GM23338 (cell line): Measurements from ENCODE around the gene SLC29A4. TPM values are rescaled to one million over a fixed set of nuclear protein-coding genes. Genes with fewer than 3 reads are reported as not detected.
A peak's percentile ranks its signal among the peaks of the same experiment; 100 is the strongest.

Source experiments
- ATAC-seq: fragments of 200-7000 bp; cut with Tn5 transposase; 3 replicates; pipeline ENCODE4 v1.9.1; 2020
- DNase-seq: peaks from one replicate; pipeline ENCODE4 v3.0.0-alpha.2; 2015; ENCODE audit warnings: low spot score
- H2AFZ ChIP-seq: fragments of 200-600 bp; sonication (generic); 2 replicates; pipeline ENCODE4 v1.8.0; 2016; ENCODE audit warnings: antibody characterized with exemption, mild to moderate bottlenecking, moderate library complexity
- H3F3A ChIP-seq: fragments of 200-600 bp; sonication (generic); replicated peaks from 2 replicates; pipeline ENCODE4 v1.8.0; 2017; ENCODE audit warnings: antibody characterized with exemption, mixed run types, low read depth
- H3K27ac ChIP-seq: fragments of 200-600 bp; sonication (generic); 2 replicates; pipeline ENCODE4 v1.6.1; 2016; ENCODE audit warnings: low read depth
- H3K27me3 ChIP-seq: fragments of 200-600 bp; sonication (generic); 2 replicates; pipeline ENCODE4 v1.8.0; 2016; ENCODE audit warnings: mild to moderate bottlenecking, mixed run types, moderate library complexity; ENCODE audit not compliant: insufficient read depth
- H3K36me3 ChIP-seq: fragments of 200-600 bp; sonication (generic); 2 replicates; pipeline ENCODE4 v1.8.0; 2016; ENCODE audit warnings: mild to moderate bottlenecking; ENCODE audit not compliant: insufficient read depth
- H3K4me1 ChIP-seq: fragments of 200-600 bp; sonication (generic); 2 replicates; pipeline ENCODE4 v1.8.0; 2016; ENCODE audit warnings: mild to moderate bottlenecking, moderate library complexity; ENCODE audit not compliant: insufficient read depth
- H3K4me2 ChIP-seq: fragments of 200-600 bp; sonication (generic); 2 replicates; pipeline ENCODE4 v1.7.1; 2017; ENCODE audit warnings: mixed run types
- H3K4me3 ChIP-seq: fragments of 200-600 bp; sonication (generic); 2 replicates; pipeline ENCODE4 v1.6.1; 2016; ENCODE audit warnings: mixed run types
- H3K79me2 ChIP-seq: fragments of 200-600 bp; sonication (generic); replicated peaks from 2 replicates; pipeline ENCODE4 v1.8.0; 2017; ENCODE audit warnings: mild to moderate bottlenecking; ENCODE audit not compliant: insufficient read depth
- H3K9me2 ChIP-seq: fragments of 200-600 bp; sonication (generic); 2 replicates; pipeline ENCODE4 v1.8.0; 2017; ENCODE audit not compliant: insufficient read depth
- H4K20me1 ChIP-seq: fragments of 200-600 bp; sonication (generic); replicated peaks from 2 replicates; pipeline ENCODE4 v1.8.0; 2017; ENCODE audit warnings: mild to moderate bottlenecking; ENCODE audit not compliant: insufficient read depth
- H3K27ac Mint-ChIP-seq: 2 replicates; pipeline ENCODE4 v1.8.0; 2020; ENCODE audit warnings: inconsistent platforms, mild to moderate bottlenecking, moderate library complexity, mixed read lengths
- H3K27me3 Mint-ChIP-seq: 3 replicates; pipeline ENCODE4 v1.8.0; 2022; ENCODE audit warnings: low read depth, mild to moderate bottlenecking, moderate library complexity, mixed read lengths, inconsistent platforms; ENCODE audit not compliant: insufficient read depth, poor library complexity
- H3K36me3 Mint-ChIP-seq: 3 replicates; pipeline ENCODE4 v1.8.0; 2021; ENCODE audit warnings: low read depth, mild to moderate bottlenecking, inconsistent platforms, moderate library complexity, mixed read lengths
- H3K4me1 Mint-ChIP-seq: 3 replicates; pipeline ENCODE4 v1.8.0; 2020; ENCODE audit warnings: mild to moderate bottlenecking, inconsistent platforms, mixed read lengths
- H3K4me3 Mint-ChIP-seq: 3 replicates; pipeline ENCODE4 v1.8.0; 2021; ENCODE audit warnings: moderate library complexity, mild to moderate bottlenecking, inconsistent platforms, mixed read lengths
- H3K9me3 Mint-ChIP-seq: 3 replicates; pipeline ENCODE4 v1.8.0; 2020; ENCODE audit warnings: moderate library complexity, mild to moderate bottlenecking, inconsistent platforms, mixed read lengths
- CREB1 ChIP-seq: fragments of 250-450 bp; sonication (Bioruptor Pico); IDR thresholded peaks from 2 replicates; pipeline ENCODE4 v1.5.0; 2020; ENCODE audit warnings: low read depth, mild to moderate bottlenecking, moderate library complexity
- CTCF ChIP-seq, 2 experiments: fragments of 200-600 bp in 1 of 2; sonication (generic) in 1 of 2; conservative IDR thresholded peaks; 2 replicates each; pipeline versions ENCODE4 v1.5.1 to v1.6.1; 2016 to 2017; ENCODE audit warnings: antibody characterized with exemption in 2 of 2, low read depth in 2 of 2, mild to moderate bottlenecking in 2 of 2, moderate library complexity in 1 of 2
- ETS1 ChIP-seq: IDR thresholded peaks from 2 replicates; pipeline ENCODE4 v1.6.1; 2016; ENCODE audit warnings: antibody characterized with exemption
- EZH2 ChIP-seq: fragments of 200-600 bp; sonication (generic); IDR thresholded peaks from one replicate; pipeline ENCODE4 v1.8.0; 2017; ENCODE audit warnings: antibody characterized with exemption, mild to moderate bottlenecking, low read depth; ENCODE audit not compliant: unreplicated experiment
- EZH2phosphoT487 ChIP-seq: fragments of 200-600 bp; sonication (generic); IDR thresholded peaks from one replicate; pipeline ENCODE4 v1.8.1; 2018; ENCODE audit warnings: antibody characterized with exemption; ENCODE audit not compliant: unreplicated experiment
- JUNB ChIP-seq: IDR thresholded peaks from one replicate; pipeline ENCODE4 v1.6.1; 2016; ENCODE audit warnings: antibody characterized with exemption; ENCODE audit not compliant: unreplicated experiment
- NANOG ChIP-seq: IDR thresholded peaks from 2 replicates; pipeline ENCODE4 v1.6.1; 2016; ENCODE audit warnings: antibody characterized with exemption, borderline replicate concordance
- POLR2AphosphoS5 ChIP-seq: IDR thresholded peaks from 2 replicates; pipeline ENCODE4 v1.6.1; 2016; ENCODE audit warnings: antibody characterized with exemption, low read depth
- STAT1 ChIP-seq: IDR thresholded peaks from one replicate; pipeline ENCODE4 v1.6.1; 2016; ENCODE audit warnings: antibody characterized with exemption; ENCODE audit not compliant: unreplicated experiment
- ZNF331 ChIP-seq: fragments of 250-450 bp; sonication (Bioruptor Pico); IDR thresholded peaks from 2 replicates; pipeline ENCODE4 v1.5.0; 2020; ENCODE audit warnings: low read depth, mild to moderate bottlenecking, moderate library complexity
- ZNF462 ChIP-seq: fragments of 250-450 bp; sonication (Bioruptor Pico); IDR thresholded peaks from 2 replicates; pipeline ENCODE4 v1.5.0; 2020; ENCODE audit warnings: mild to moderate bottlenecking, moderate library complexity
- polyA plus RNA-seq: library from polyadenylated mRNA; unstranded; fragments of >200 nt; fragmentation: Nextera tagmentation; extraction: Ambion mirVana; gene quantifications from 2 replicates; pipeline ENCODE4 v1.2.1, GENCODE V29; 2016
- total RNA-seq: library from RNA; depleted of rRNA; stranded (reverse); fragments of >200 nt; shearing (Covaris generic); gene quantifications from 2 replicates; pipeline ENCODE4 v1.2.3, GENCODE V29; 2014

The SLC29A4 gene
- total and polyA plus RNA-seq, 2 experiments from 2014 or later, result 4.8 to 8.1 TPM

- Mint-ChIP-seq H3K4me3 (no peak overlapping the region), H3K9me3 (peaks cover 9% of the 10 kb centered on the region; the same call in 2 of the 3 replicates), H3K36me3 (peaks cover 5% of the 10 kb centered on the region; the same call in 1 of the 3 replicates), H3K27ac (no peak overlapping the region), H3K4me1 (peaks cover 2% of the 10 kb centered on the region; the same call in 2 of the 3 replicates), H3K27me3 (peaks cover 4% of the 10 kb centered on the region)
- Histone ChIP-seq H3K36me3 (no peaks in the 10 kb centered on the region), H3K79me2 (no peaks in the 10 kb centered on the region), H3K27me3 (no peaks in the 10 kb centered on the region), H3K27ac (no peak overlapping the region), H3K9me2 (no peaks in the 10 kb centered on the region), H2AFZ (peak overlapping the region; percentile 28; the same call in 1 of the 2 replicates), H3F3A (no peaks in the 10 kb centered on the region), H4K20me1 (no peaks in the 10 kb centered on the region), H3K4me3 (no peak overlapping the region), H3K4me1 (no peaks in the 10 kb centered on the region), H3K4me2 (no peak overlapping the region)
- DNase-seq (peak; percentile 42), ATAC-seq (peak; percentile 63)
- no peak for TF ChIP-seq NANOG
- TF ChIP-seq JUNB, result no peak
- no peak for TF ChIP-seq CREB1 (CRISPR knock-in tag)
Observed at GRCh38 chr7:5332579-5332978, 49.8 kb downstream of the SLC29A4 start.

GRCh38 chr7:5333121-5334045 lies 50.6 kb downstream of the SLC29A4 start:
- Histone ChIP-seq H4K20me1 (no peaks in the 10 kb centered on the region), H3K4me2 (no peak overlapping the region), H2AFZ (peak overlapping the region; percentile 28; the same call in 1 of the 2 replicates), H3F3A (no peaks in the 10 kb centered on the region), H3K27ac (no peak overlapping the region), H3K36me3 (no peaks in the 10 kb centered on the region), H3K4me1 (no peaks in the 10 kb centered on the region), H3K27me3 (no peaks in the 10 kb centered on the region), H3K9me2 (no peaks in the 10 kb centered on the region), H3K4me3 (no peak overlapping the region), H3K79me2 (no peaks in the 10 kb centered on the region)
- ATAC-seq (peak; percentile 69), DNase-seq (peak; percentile 30)
- Mint-ChIP-seq H3K36me3 (peaks cover 5% of the 10 kb centered on the region; the same call in 1 of the 3 replicates), H3K27me3 (peaks cover 4% of the 10 kb centered on the region), H3K9me3 (peaks cover 9% of the 10 kb centered on the region; the same call in 2 of the 3 replicates), H3K27ac (no peak overlapping the region), H3K4me1 (peaks cover 2% of the 10 kb centered on the region; the same call in 2 of the 3 replicates), H3K4me3 (no peak overlapping the region)
- TF ChIP-seq EZH2phosphoT487 (no peak), EZH2 (no peak), ZNF462 (CRISPR knock-in tag) (no peak), CREB1 (CRISPR knock-in tag) (no peak), JUNB (no peak), ETS1 (no peak), CTCF (conservative IDR thresholded peaks at IDR 0.05; ENCODE audit: low read depth in 2 of 2) (no peak), ZNF331 (no peak), POLR2AphosphoS5 (no peak), STAT1 (no peak), NANOG (no peak)
